Subcutaneous preadipocyte (primary cell): ENCODE results near the gene RASL10B. TPM values are rescaled to one million over a fixed set of nuclear protein-coding genes. Genes with fewer than 3 reads are reported as not detected.

Experiments
- total RNA-seq: library from RNA; depleted of rRNA; stranded (reverse); fragments of >200 nt; gene quantifications from 2 replicates; pipeline ENCODE4 v1.2.3, GENCODE V29; 2012

Gene RASL10B, protein sequence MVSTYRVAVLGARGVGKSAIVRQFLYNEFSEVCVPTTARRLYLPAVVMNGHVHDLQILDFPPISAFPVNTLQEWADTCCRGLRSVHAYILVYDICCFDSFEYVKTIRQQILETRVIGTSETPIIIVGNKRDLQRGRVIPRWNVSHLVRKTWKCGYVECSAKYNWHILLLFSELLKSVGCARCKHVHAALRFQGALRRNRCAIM
- total RNA-seq, result under 0.01 and 0.20 TPM in 2 replicates

DNA sequence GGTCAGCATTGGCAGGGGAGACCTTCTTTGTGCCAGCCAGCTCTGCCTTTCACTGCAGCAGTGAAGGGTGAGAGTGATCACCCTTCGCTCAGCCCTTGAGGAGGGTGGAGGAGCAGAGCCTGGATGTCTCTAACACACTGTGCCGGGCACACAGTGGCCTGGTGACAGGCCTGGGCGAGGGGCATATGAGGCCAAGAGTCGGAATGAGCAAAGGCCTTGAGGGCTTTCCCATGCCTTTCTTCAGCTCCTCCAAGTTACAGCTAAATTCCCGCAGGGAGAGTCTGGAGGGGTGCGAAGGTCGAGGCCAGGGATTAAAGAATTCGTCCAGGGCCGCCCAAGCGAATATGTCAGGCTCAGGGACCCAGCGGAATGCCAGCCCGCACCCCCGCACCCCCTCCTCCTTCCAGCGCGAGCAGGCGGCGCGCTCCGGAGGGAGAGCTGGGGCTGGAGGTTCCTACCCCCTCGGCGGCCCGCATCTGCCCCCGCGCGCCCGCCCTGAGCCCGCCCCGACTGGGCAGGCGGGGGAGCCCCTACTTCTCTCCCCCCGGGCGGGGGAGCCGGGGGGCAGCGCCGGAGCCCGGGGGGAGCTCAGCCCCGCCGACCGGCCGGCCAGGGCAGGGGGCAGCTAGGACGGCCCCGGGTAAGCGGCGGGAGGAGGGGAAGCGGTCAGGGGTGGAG is at the start of gene RASL10B:
TSS of gene RASL10B (plus strand) at position 401 of the 678 bp plus-strand sequence. CDS start 3,546 bp downstream, outside the sequence.

DNA sequence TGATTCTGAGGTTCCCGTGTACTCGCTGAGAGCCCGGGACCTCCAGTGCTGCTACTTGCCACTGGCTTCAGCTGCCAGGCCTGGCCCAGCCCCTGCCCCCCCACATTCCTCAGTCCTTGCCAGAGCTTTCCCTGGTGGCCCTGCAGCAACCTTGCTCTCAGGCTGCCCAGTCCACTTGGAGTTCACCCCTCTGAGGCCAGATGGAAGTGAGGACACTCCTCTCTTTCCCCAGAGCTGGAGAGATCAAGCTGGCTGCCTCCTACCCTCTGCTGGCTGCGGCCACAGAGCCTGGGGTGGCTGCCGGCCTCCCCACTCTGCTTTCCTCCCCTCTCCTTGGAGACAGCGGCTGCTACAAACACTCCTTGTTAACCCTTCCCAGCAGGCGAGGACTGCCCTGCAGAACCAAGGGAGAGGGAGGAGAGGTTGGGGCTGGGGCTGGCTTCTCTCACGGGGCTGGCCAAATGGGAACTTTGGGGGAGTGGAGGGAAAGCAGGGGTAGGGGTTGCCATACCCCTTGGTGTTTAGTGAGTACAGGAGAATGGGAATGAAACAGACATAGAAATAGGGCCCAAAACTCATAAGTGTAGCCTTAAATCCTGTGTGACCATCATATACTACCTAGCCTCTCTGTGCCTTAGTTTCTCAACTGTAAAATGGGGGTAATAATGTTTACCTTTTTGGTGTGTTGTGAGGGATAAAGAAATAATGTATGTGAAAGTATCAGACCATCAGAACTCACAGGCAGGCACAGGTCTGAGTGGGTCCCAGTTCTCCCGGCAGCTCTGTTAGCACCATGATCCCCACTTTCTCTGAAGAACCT is 21.7 kb downstream of the RASL10B start, which contains the start of gene GAS2L2:
TSS of gene GAS2L2 (minus strand) at position 295 of the 820 bp plus-strand sequence. CDS start 389 bp downstream, outside the sequence.

DNA sequence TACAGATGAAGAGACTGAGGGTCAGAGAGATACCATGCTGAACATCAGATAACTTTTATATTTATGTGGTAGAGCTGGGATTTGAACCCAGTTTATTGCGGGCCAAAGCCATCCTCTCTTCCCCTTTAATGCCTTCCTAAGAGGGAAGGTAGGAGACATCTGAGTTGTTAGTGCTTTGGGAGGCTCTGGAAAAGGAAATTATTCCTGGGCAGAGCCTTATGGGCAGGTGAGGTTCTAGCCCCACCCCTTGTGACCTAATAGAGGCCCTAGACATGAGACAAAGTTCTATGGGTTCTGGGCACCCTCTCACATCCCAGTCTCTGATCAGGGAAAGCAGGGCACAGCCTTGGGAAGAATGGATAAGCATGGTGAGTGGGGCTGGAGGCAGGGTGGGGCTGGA is 29.1 kb downstream of the RASL10B start, which contains the start of gene C17orf50:
TSS of gene C17orf50 (plus strand) at position 301 of the 400 bp plus-strand sequence. CDS start at position 356, 55 bp downstream.

Other genes with a start within 250 kb of the RASL10B start
- gene SLFN12L, start 194.0 kb upstream of the RASL10B start, total RNA-seq, result under 0.01 and 0.37 TPM in 2 replicates
- gene SLFN14, start 170.8 kb upstream of the RASL10B start, total RNA-seq, result not detected in 2 replicates
- 5.9 and 7.8 TPM in 2 replicates for gene PEX12, start 153.1 kb upstream of the RASL10B start, total RNA-seq
- 74.6 and 97.2 TPM in 2 replicates for gene AP2B1, start 144.3 kb upstream of the RASL10B start, total RNA-seq
- gene GAS2L2, start 21.6 kb downstream of the RASL10B start, total RNA-seq, result not detected in 2 replicates
- gene C17orf50, start 29.2 kb downstream of the RASL10B start, total RNA-seq, result not detected in 2 replicates
- 0.37 and 0.39 TPM in 2 replicates for gene MMP28, start 64.0 kb downstream of the RASL10B start, total RNA-seq
- gene TAF15, start 77.8 kb downstream of the RASL10B start, total RNA-seq, result 39.7 and 61.2 TPM in 2 replicates
- not detected in 2 replicates for gene HEATR9, start 137.3 kb downstream of the RASL10B start, total RNA-seq
- not detected in 2 replicates for gene CCL5, start 148.7 kb downstream of the RASL10B start, total RNA-seq
- gene RDM1, start 199.1 kb downstream of the RASL10B start, total RNA-seq, result 0.37 TPM in 1 of 2 replicates, not detected in the other
- not detected in 2 replicates for gene LYZL6, start 212.1 kb downstream of the RASL10B start, total RNA-seq
- not detected in 2 replicates for gene CCL16, start 249.9 kb downstream of the RASL10B start, total RNA-seq